ENCODE measurements around the gene DDR2.
"Not testable (repeated sequence)": the region's sequence is repeated elsewhere in the genome, so short reads cannot be mapped to it uniquely, and the experiment has no call there.

The DDR2 gene

GRCh38 chr1:162728573-162728972 lies 96.3 kb downstream of the DDR2 start:
- DNase-seq: no peak

DNA sequence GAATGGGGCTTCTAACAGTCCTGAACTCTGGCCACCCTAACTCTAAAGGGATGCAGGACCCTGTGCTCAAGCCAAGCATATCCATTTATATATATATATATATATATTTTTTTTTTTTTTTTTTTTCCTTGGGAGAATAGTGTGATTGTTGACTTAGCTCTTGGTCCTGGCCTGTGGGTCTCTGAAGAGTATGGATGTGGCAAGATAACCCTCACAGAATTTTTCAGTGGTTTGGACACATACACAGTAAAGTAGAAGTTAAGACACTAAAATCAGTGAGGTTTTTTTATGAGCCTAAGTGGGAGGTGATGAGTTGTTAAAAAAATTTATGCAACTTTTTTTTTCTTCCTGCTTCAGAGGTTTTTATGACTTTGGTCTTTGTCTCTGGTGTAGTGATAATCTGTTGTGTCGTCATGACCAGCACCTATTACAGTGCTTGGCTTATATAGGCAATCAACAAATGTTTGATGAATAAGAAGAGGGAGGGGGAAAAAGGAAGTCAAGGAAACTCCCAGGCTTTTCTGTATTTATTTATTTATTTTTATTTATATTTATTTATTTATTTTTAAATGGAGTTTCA lies 97.0 kb downstream of the DDR2 start:
- not testable (repeated sequence) for DNase-seq

DNA sequence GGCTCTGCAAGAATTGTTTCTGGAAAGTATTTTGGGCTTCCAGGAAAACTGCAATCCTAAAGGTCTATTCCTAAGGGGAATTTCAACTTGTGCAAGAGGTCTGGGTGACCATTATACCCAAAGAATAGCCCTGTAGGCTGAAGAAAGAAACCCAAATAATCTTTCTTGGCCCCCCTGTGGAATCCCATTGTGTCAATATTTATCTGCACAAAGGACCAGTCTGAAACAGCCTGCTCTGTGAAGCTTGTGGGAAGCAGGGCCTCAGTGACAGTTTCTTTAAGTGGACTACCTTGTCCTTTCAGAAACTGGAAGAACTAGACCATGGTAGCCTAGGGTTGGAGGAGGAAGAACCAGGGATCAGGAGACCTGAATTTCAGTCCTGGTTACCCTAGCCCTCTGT lies 99.8 kb downstream of the DDR2 start:
- no peak for DNase-seq

DNA sequence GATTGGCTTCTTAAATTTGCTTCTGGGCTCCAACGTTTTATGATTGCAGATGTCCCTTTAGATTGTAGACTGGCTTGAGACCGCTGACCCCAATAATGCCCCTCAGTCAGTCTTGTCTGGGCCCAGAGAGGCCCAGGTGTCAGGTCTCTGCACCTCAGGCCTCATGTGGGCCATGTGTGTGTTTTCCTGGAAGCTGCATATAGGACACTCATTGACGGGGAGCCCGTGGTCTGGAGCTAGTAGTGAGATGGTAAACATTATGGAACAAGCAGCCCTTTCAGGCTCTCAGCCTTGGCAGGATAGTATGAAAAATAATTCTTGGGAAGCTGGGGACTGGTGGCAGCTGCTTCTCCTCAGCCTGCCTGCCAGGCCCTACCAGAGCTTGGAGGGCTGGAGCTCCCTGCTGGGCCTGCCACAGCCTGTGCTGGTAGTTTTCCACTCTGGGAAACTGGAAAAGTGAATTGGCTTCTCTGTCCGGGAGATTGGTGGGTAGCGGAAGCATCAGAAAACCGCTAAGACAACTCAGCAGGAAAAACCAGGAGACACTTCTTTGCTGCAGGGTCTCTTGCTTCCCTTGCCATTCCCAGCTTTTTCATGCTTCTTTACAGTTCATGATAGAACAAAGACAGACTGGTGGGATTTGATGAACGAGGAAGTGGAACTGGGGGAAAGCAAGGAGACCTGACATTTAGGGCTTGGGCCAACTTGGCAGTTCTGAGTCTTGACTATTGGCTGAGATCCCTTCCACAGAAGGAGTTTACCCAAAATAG lies 100.5 kb downstream of the DDR2 start:
- no peak for DNase-seq

DNA sequence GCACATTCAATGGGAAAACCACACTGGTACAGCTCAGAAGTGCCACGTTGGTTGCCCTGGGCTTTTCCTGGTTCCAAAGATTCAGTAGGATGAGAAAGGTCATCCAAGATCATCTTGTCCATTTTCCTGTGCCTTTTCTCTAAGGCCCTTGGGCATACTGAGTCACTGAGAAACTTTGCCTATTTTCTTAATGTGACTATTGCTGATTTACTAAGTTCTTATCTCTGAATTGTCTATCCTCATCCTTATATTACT lies 101.0 kb downstream of the DDR2 start:
- DNase-seq: no peak

GRCh38 chr1:162734047-162734446 lies 101.8 kb downstream of the DDR2 start:
- no peak for DNase-seq

DNA sequence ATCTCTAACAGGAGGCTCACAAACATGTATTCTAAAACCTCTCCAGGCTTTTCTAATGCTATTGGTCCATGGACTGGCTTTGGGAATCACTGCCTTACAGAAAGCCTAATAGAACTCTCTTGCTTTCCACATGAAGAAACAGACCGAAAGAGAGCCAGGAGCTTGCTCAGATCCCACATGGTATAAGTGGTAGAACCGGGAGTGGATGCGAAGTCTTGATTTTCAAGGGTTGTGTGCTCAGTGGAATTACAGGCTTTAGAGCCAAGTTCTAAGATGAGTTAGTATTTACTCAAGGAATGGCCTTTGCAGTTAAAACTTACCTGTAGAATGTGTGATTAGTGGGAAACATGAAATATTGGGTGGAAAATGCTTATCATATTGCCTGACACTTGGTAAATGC lies 103.9 kb downstream of the DDR2 start:
- no peak for DNase-seq

DNA sequence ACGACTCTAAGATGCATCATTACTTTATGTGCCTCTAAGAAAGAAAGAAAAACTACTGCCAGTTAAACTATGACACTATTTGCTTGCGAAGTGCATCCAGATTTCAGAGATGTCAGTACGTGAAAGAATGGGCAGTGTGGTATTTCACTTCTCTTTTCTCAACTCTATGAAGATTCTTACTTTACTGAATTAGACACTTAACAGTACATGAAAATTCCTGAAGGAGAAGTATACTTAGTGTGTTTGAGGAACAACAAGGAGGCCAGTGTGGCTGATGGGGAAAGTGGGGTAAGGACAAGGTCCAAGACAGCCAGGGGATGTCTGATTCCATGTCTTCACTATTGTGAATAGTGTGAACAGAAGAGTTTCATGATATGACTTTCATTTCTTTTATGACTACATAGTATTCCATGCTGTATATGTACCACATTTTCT lies 104.4 kb downstream of the DDR2 start:
- no peak for DNase-seq

- DNase-seq: no peak
Observed at GRCh38 chr1:162740755-162741154, 108.5 kb downstream of the DDR2 start.

DNA sequence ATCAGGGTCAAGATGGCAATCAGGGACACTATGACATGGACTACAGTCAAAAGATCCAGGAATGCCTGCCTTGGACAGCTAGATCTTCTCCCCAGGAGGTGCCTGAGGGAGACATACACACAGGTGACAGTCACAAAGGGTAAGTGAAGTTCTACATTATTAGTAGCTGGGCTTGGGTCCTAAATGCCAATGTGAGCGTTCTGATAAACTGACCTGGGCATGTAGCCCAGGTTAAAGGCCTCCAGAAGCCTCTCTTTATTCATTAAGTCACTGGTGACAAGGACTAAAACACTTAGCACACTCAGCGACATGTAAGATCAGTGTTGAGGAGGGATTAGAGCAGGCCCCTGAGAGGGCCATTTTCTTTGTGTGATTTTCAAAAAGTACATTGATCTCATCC lies 109.3 kb downstream of the DDR2 start:
- no peak for DNase-seq

GRCh38 chr1:162746264-162746942 lies 114.1 kb downstream of the DDR2 start:
- not testable (repeated sequence) for DNase-seq

- DNase-seq: no peak
Observed at GRCh38 chr1:162753001-162753658, 120.9 kb downstream of the DDR2 start.

GRCh38 chr1:162753998-162754585 lies 121.8 kb downstream of the DDR2 start:
- DNase-seq: no peak

DNA sequence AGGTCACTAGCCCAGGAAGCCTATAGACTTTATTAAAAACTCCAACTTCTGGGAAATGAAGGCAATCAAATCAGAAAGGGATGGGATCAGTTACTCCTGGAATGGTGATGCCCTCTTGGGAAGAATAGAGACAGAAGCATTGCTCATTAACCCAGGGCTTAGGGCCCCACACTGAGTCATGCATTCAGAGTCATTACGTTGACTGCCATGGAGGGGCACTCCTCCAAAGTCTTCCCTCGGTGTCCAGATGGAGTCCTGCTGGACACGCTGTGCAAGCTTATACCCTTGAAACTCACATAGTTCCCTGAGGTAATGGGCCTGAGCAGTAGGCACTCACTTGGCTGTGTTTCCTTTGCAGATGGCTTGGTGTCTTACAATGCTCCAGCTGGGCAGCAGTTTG lies 123.0 kb downstream of the DDR2 start:
- DNase-seq: no peak

GRCh38 chr1:162756523-162756922 lies 124.3 kb downstream of the DDR2 start:
- no peak for DNase-seq

DNA sequence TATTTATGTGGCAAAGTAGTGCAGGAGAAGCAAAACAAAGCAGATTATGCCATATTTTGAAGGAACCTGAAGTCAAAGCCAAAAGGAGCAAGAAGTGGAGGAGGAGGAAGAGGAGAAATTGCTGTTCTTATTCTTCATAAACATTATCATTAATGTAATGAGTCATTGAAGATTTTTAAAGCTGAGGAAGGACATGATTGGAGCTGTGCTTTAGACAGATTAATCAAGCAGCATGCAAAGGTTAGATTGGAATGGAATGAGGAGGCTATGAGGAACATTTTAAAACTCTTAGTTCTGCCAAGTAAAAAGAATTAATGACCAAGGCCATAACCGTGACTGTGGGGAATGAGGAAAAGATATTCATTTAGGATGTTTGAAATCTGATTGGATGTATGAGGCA lies 125.2 kb downstream of the DDR2 start:
- no peak for DNase-seq

DNA sequence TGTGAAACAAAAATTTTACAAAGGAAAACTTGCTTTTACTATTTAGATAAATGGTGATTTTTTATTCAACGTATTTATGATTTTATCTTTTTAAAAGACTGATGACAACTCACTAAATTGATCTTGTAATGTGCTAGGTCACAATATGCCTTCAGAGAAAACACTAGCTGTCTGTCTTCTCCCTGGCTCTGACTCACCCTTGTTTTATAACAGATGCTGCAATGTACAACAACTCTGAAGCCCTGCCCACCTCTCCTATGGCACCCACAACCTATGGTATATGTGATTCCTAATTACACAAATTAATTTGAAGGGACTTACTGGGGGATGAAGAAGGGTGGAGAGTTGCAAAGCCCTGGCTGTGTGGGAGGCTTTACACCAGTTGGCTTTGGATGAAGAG lies 133.5 kb downstream of the DDR2 start:
- DNase-seq: no peak

GRCh38 chr1:162772571-162773154 lies 140.4 kb downstream of the DDR2 start:
- DNase-seq: no peak

DNA sequence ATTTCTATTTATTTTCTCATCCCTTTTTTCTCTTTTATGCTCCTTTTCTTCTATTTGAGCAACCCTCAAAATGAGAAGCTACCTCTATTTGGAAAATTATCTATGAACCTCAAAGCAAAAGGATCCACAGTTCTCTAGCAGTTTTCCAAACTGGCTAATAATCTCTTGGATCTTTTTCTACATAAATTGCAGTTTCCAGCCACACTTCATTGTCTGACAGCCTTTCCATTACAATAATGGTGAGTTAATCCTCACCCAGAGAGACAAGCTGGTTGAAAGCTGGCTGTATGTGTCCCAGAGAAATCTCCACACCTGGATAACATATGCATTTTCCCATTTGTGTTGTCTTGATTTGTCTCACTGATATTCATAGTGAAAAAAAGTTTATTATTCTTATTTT lies 141.7 kb downstream of the DDR2 start:
- no peak for DNase-seq

DNA sequence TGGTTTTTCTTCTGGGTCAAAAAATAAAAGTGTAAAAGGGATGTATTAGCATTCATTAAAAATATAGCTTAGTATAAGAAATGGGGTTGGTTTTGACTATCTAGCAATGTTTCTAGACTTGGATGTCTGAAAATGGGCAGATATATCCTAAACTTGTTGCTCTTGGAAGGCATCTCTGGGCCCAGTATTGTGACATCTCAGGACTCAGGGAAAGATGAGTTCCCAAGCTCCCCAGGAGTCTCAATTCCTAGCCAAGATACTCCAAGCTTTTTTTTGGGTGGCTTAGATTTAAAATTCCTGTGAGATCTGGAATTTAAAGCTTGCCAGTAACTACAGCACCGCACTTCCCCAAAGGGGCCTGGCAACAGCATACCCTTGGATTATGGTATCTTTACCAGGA lies 146.8 kb downstream of the DDR2 start:
- DNase-seq: no peak

DNA sequence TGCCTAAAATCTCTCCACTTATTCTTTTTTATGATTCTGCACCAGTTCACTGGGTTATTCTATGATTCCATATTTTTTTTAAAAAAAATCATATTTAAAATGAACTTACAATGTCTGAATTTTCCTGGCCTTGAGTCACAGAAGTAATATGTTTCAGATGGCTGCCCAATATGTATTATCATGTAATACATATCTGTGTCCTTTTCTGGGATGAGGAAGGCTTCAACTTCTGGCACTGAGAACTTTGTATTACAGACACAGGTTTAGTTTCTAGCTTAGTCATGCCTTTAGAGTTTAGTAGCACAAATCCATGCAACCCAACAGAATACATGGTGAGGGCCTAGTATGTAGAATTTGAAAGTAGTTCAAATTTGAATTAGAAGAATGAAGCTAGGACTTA lies 150.4 kb downstream of the DDR2 start:
- no peak for DNase-seq

GRCh38 chr1:162784926-162785325 lies 152.7 kb downstream of the DDR2 start:
- not testable (repeated sequence) for DNase-seq

DNA sequence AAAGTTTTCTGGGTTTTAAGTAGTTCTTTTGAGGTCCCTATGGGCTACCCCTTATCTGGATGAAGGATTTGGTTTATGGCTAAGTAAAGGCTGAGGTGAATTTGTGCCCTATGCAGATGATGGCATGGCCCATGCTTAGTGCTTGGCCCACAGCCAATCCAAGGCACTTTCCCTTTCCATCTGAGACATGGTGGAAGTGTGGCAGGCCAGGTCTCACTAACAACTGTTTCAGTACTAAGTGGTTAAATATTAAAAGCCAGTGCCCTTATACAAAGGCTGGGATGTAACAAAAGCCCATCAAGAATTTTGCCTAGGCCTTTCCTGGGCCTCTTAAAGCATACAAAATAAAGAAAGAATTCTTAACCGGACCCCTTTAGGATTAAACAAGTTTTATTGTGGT lies 156.5 kb downstream of the DDR2 start:
- DNase-seq: not testable (repeated sequence)
